ENCODE results near the gene PDZRN3. TPM values are rescaled to one million over a fixed set of nuclear protein-coding genes. Genes with fewer than 3 reads are reported as not detected.

PDZRN3 gene
- total RNA-seq, 1 experiment from 2014 or later, result 0.17 TPM

- no TSS peak for BruUV-seq (replicated peaks)
- H3K9me3 ChIP-seq (ENCODE audit: control insufficient read depth in 1 of 2, insufficient read depth in 1 of 2, low read depth in 1 of 2, low read length in 2 of 2), result no peaks in the 10 kb centered on the region; a peak in 1 of 4 replicates
- TF ChIP-seq POLR2A (IDR thresholded peaks at IDR 0.05; ENCODE audit: borderline replicate concordance, extremely low read depth, insufficient read depth, insufficient read length) (no peak), ZBTB33 (IDR thresholded peaks at IDR 0.05; ENCODE audit: extremely low read depth, insufficient replicate concordance, low read length) (no peak), JUND (IDR thresholded peaks at IDR 0.05) (no peak)
- RAD21 ChIA-PET (ENCODE audit: low non-redundant PET in 1 of 2, low total read pairs in 2 of 2, uncharacterized antibody in 2 of 2, unreplicated experiment in 2 of 2), result no interaction called here
- ATAC-seq (no peak), DNase-seq (ENCODE audit: low read depth, low spot score) (no peak)
- H3K79me2 ChIP-seq (ENCODE audit: insufficient read depth, low read length), result no peaks in the 10 kb centered on the region
- H2AFZ ChIP-seq (ENCODE audit: low read depth, low read length, poor library complexity, severe bottlenecking), result no peak overlapping the region
- H3K9ac ChIP-seq (ENCODE audit: low read length), result no peak overlapping the region
- H3K4me1 ChIP-seq (ENCODE audit: control insufficient read depth in 1 of 2, insufficient read depth in 2 of 2, low read length in 2 of 2), result no peaks in the 10 kb centered on the region
- no peaks in the 10 kb centered on the region for H4K20me1 ChIP-seq (ENCODE audit: insufficient read depth)
- H3K36me3 ChIP-seq (ENCODE audit: control insufficient read depth in 1 of 2, insufficient read depth in 2 of 2, low read length in 2 of 2), result no peaks in the 10 kb centered on the region
- CTCF ChIA-PET, result no interaction called here
- H3K4me2 ChIP-seq (ENCODE audit: low read length), result no peak overlapping the region
- intact Hi-C loops (cut with micrococcal nuclease), result no loop called here
- no peak overlapping the region for H3K4me3 ChIP-seq (replicated peaks in 1 of 2; ENCODE audit: low read depth in 1 of 2, low read length in 2 of 2)
- no peaks in the 10 kb centered on the region for H3K27me3 ChIP-seq (ENCODE audit: insufficient read depth, low read length)
- H3K9me2 ChIP-seq (ENCODE audit: insufficient read depth), result no peaks in the 10 kb centered on the region
- POLR2A ChIA-PET, result no interaction called here
- H3K27ac ChIP-seq (ENCODE audit: low read depth, low read length), result no peak overlapping the region
These were observed 10.5 kb upstream of the PDZRN3 start for GRCh38 chr3:73635254-73635653.

- Histone ChIP-seq H2AFZ (ENCODE audit: low read depth, low read length, poor library complexity, severe bottlenecking) (no peak overlapping the region), H4K20me1 (ENCODE audit: insufficient read depth) (no peaks in the 10 kb centered on the region), H3K4me1 (ENCODE audit: control insufficient read depth in 1 of 2, insufficient read depth in 2 of 2, low read length in 2 of 2) (no peaks in the 10 kb centered on the region), H3K36me3 (ENCODE audit: control insufficient read depth in 1 of 2, insufficient read depth in 2 of 2, low read length in 2 of 2) (no peaks in the 10 kb centered on the region), H3K27ac (ENCODE audit: low read depth, low read length) (no peak overlapping the region), H3K4me2 (ENCODE audit: low read length) (no peak overlapping the region), H3K79me2 (ENCODE audit: insufficient read depth, low read length) (no peaks in the 10 kb centered on the region), H3K9me2 (ENCODE audit: insufficient read depth) (no peaks in the 10 kb centered on the region), H3K9me3 (ENCODE audit: control insufficient read depth in 1 of 2, insufficient read depth in 1 of 2, low read depth in 1 of 2, low read length in 2 of 2) (no peaks in the 10 kb centered on the region; a peak in 1 of 4 replicates), H3K4me3 (replicated peaks in 1 of 2; ENCODE audit: low read depth in 1 of 2, low read length in 2 of 2) (no peak overlapping the region), H3K9ac (ENCODE audit: low read length) (no peak overlapping the region), H3K27me3 (ENCODE audit: insufficient read depth, low read length) (no peaks in the 10 kb centered on the region)
- BruUV-seq (replicated peaks), result no TSS peak
- ChIA-PET POLR2A (no interaction called here), CTCF (no interaction called here), RAD21 (ENCODE audit: low non-redundant PET in 1 of 2, low total read pairs in 2 of 2, uncharacterized antibody in 2 of 2, unreplicated experiment in 2 of 2) (no interaction called here)
- DNase-seq (ENCODE audit: low read depth, low spot score) (no peak), ATAC-seq (no peak)
- TF ChIP-seq ZNF274 (IDR thresholded peaks at IDR 0.05; ENCODE audit: low read depth, low read length) (no peak), REST (IDR thresholded peaks at IDR 0.05; ENCODE audit: low read depth) (no peak), ATF3 (IDR thresholded peaks at IDR 0.05) (no peak), SRF (IDR thresholded peaks at IDR 0.05; ENCODE audit: low read depth) (no peak), YY1 (IDR thresholded peaks at IDR 0.05; ENCODE audit: extremely low read depth, insufficient replicate concordance, low read depth, low read length) (no peak), EGR1 (IDR thresholded peaks at IDR 0.05; ENCODE audit: low read depth) (no peak), POLR2A (IDR thresholded peaks at IDR 0.05; ENCODE audit: borderline replicate concordance, extremely low read depth, insufficient read depth, insufficient read length) (no peak), ZFX (IDR thresholded peaks at IDR 0.05) (no peak), CTCF (IDR thresholded peaks at IDR 0.05 in 2 of 3, conservative IDR thresholded peaks at IDR 0.05 in 1 of 3; ENCODE audit: borderline replicate concordance in 1 of 3, insufficient read depth in 1 of 3, low read depth in 2 of 3, low read length in 2 of 3) (no peak)
- intact Hi-C loops (cut with micrococcal nuclease), result no loop called here
These were observed 9.2 kb upstream of the PDZRN3 start for GRCh38 chr3:73633916-73634344.

All from HCT116 (cell line).